ENCODE data around the gene FAM131B. TPM values are rescaled to one million over a fixed set of nuclear protein-coding genes. Genes with fewer than 3 reads are reported as not detected.

The FAM131B gene
- total and polyA plus RNA-seq, 9 of the 15 experiments (the other 6 are each of a cell fraction or from before 2014, with no cell fraction given): 0.03 to 0.04 TPM; not detected in 7

- DNase-seq (ENCODE audit: extremely low read depth in 1 of 4, low spot score in 3 of 4) (no peak), FAIRE-seq (no peak), ATAC-seq (no peak)
- Histone ChIP-seq H2AFZ (ENCODE audit: low read depth, low read length) (no peak overlapping the region), H3K27me3 (ENCODE audit: control insufficient read depth in 2 of 2, insufficient read depth in 2 of 2, low read length in 2 of 2) (peaks cover 33 to 40% of the 10 kb centered on the region in 2 experiments; a peak in 4 of 5 replicates), H3K9ac (ENCODE audit: insufficient read depth in 1 of 2, low read depth in 2 of 2, low read length in 2 of 2) (no peak overlapping the region), H3K79me2 (ENCODE audit: control insufficient read depth, insufficient read depth, low read length) (no peaks in the 10 kb centered on the region), H3K9me3 (replicated peaks; ENCODE audit: control insufficient read depth, insufficient read depth, low read depth, low read length) (no peaks in the 10 kb centered on the region), H3K4me1 (replicated peaks in 1 of 2; ENCODE audit: control insufficient read depth in 2 of 2, insufficient read depth in 2 of 2, low read length in 2 of 2) (peaks cover 2 to 7% of the 10 kb centered on the region in 2 experiments; a peak in 4 of 5 replicates), H3K9me1 (ENCODE audit: control insufficient read depth, insufficient read depth, low read length) (no peaks in the 10 kb centered on the region), H4K20me1 (replicated peaks; ENCODE audit: control insufficient read depth, insufficient read depth, low read length) (0 out of 2 replicates have a peak, but pooled peaks cover 3% of the 10 kb centered on the region), H3K27ac (ENCODE audit: extremely low read depth, low read depth, low read length) (no peak overlapping the region), H3K4me2 (ENCODE audit: insufficient read depth, low read length) (no peak overlapping the region), H3K36me3 (ENCODE audit: control insufficient read depth, insufficient read depth, low read length) (no peaks in the 10 kb centered on the region), H3K4me3 (no peak overlapping the region)
- intact Hi-C loops (cut with micrococcal nuclease) (no loop called here), in situ Hi-C loops (cut with MboI) (no loop called here)
- WGBS (ENCODE audit: insufficient coverage, low coverage, missing lambda C conversion rate): 8% methylated on average over 6 of the region's 6 CpGs
- no peak for TF ChIP-seq KDM2B (CRISPR knock-in tag; IDR thresholded peaks at IDR 0.05)
- no peak for TF ChIP-seq MLLT1 (IDR thresholded peaks at IDR 0.05)
- TF ChIP-seq AFF1 (IDR thresholded peaks at IDR 0.05; ENCODE audit: low read depth in 1 of 2, partially characterized antibody in 2 of 2): no peak
- no peak for TF ChIP-seq ZNF780A (CRISPR knock-in tag; IDR thresholded peaks at IDR 0.05)
- TF ChIP-seq ZNF263 (CRISPR knock-in tag; IDR thresholded peaks at IDR 0.05; ENCODE audit: borderline replicate concordance): no peak
- TF ChIP-seq ZNF124 (CRISPR knock-in tag; IDR thresholded peaks at IDR 0.05): no peak
- no peak for TF ChIP-seq LCOR (CRISPR knock-in tag; IDR thresholded peaks at IDR 0.05)
- TF ChIP-seq ZBTB17 (CRISPR knock-in tag; IDR thresholded peaks at IDR 0.05): no peak
- no peak for TF ChIP-seq ESRRB (CRISPR knock-in tag; IDR thresholded peaks at IDR 0.05; ENCODE audit: borderline replicate concordance)
- no peak for TF ChIP-seq THAP12 (CRISPR knock-in tag; IDR thresholded peaks at IDR 0.05)
- TF ChIP-seq FOXP4 (CRISPR knock-in tag; IDR thresholded peaks at IDR 0.05; ENCODE audit: borderline replicate concordance): no peak
- CTCF ChIA-PET (ENCODE audit: low intra/inter-chr PET ratio): no interaction called here
- POLR2A ChIA-PET: interaction anchor here (0.9 to 1.1 kb wide), 2 partner anchors 17 to 23 kb away, joined by 3 to 5 read pairs; no protein-coding TSS in a partner anchor
- no TSS peak for BruUV-seq (replicated peaks)
Measured at GRCh38 chr7:143410521-143411004, 48.0 kb upstream of the FAM131B start.
